H1 (cell line): Measurements from ENCODE around the gene CRYGN. TPM values are rescaled to one million over a fixed set of nuclear protein-coding genes. Genes with fewer than 3 reads are reported as not detected.

Experiments
- ATF3 ChIP-seq: IDR thresholded peaks from 2 replicates; pipeline ENCODE4 v1.6.1; 2011; ENCODE audit warnings: low read depth, mild to moderate bottlenecking, low read length; ENCODE audit not compliant: insufficient read depth
- CBX8 ChIP-seq: fragments of 300-800, 300-1000 bp; sonication (generic); IDR thresholded peaks from 2 replicates; pipeline ENCODE4 v1.7.1; 2016; ENCODE audit warnings: low read depth, low read length, borderline replicate concordance
- CHD7 ChIP-seq: fragments of 300-600 bp; sonication (generic); IDR thresholded peaks from 2 replicates; pipeline ENCODE4 v1.7.1; 2012; ENCODE audit warnings: low read length, moderate library complexity, mild to moderate bottlenecking, inconsistent platforms; ENCODE audit not compliant: insufficient replicate concordance
- CREB1 ChIP-seq: IDR thresholded peaks from 2 replicates; pipeline ENCODE4 v1.6.1; 2012; ENCODE audit warnings: inconsistent platforms
- FOSL1 ChIP-seq: IDR thresholded peaks from 2 replicates; pipeline ENCODE4 v1.6.1; 2011; ENCODE audit warnings: mild to moderate bottlenecking, low read depth, low read length, moderate library complexity; ENCODE audit not compliant: insufficient read depth
- MAFK ChIP-seq: IDR thresholded peaks from 2 replicates; pipeline ENCODE4 v1.6.1; 2012; ENCODE audit warnings: low read depth, mild to moderate bottlenecking, improper control_type of control experiment, low read length
- polyA plus RNA-seq, 7 experiments: library from polyadenylated mRNA; depleted of rRNA in 3 of 7; stranded (reverse) in 5 of 7; unstranded in 2 of 7; fragments of >200 nt in 5 of 7; fragments of 200-250 nt in 2 of 7; gene quantifications; 1 replicate in 5 of 7; 2 replicates in 1 of 7; 4 replicates in 1 of 7; pipeline versions ENCODE4 v1.2.1 to v1.2.3, GENCODE V29; 2011 to 2013; ENCODE audit warnings: missing spikeins in 2 of 7, mixed read lengths in 2 of 7
- total RNA-seq: library from RNA; stranded (reverse); fragmentation: NEBNext Ultra II Directional; extraction: Animal tissue kit (Norgen Biotek cat#: 25700); gene quantifications from 2 replicates; pipeline ENCODE4 v1.2.1, GENCODE V29; 2021
- TF ChIP-seq, protein P1 (sequence below): IDR thresholded peaks from 2 replicates; pipeline ENCODE4 v1.6.1; 2012; ENCODE audit warnings: inconsistent platforms

Gene CRYGN
- total and polyA plus RNA-seq, 2 of the 8 experiments (the other 6 are each of a cell fraction or from before 2014, with no cell fraction given), result 0.98 to 1.6 TPM

- TF ChIP-seq CHD7 (no peak), ATF3 (no peak), MAFK (no peak), CREB1 (no peak), CBX8 (no peak), FOSL1 (no peak)
- TF ChIP-seq, protein P1, sequence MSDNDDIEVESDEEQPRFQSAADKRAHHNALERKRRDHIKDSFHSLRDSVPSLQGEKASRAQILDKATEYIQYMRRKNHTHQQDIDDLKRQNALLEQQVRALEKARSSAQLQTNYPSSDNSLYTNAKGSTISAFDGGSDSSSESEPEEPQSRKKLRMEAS, result no peak
Observed at GRCh38 chr7:151383638-151384351, 56.1 kb downstream of the CRYGN start (continued).
